CD4-positive, alpha-beta T cell (primary cell): ENCODE results near the gene SNRNP70. TPM values are rescaled to one million over a fixed set of nuclear protein-coding genes. Genes with fewer than 3 reads are reported as not detected.

ENCODE experiments used
- ATAC-seq: fragments of 200-7000 bp; cut with Tn5 transposase; one replicate; pipeline ENCODE4 v1.10.0; 2022; ENCODE audit warnings: mild to moderate bottlenecking; ENCODE audit not compliant: poor library complexity
- CTCF ChIA-PET: fragments of 350-600 bp; sonication (Branson Sonifier 250); formaldehyde crosslinking; loops from one replicate; lab custom pipeline; 2021; ENCODE audit warnings: antibody characterized with exemption, inconsistent platforms; lab: Charles Lee
- POLR2A ChIA-PET: fragments of 350-600 bp; sonication (Branson Sonifier 250); formaldehyde crosslinking; loops from one replicate; lab custom pipeline; 2021; ENCODE audit warnings: antibody characterized with exemption, inconsistent platforms; lab: Charles Lee
- DNase-seq, 14 experiments: peaks; one replicate each; pipeline ENCODE4 v3.0.0-alpha.2; 2013 to 2020; ENCODE audit warnings: mixed read lengths in 2 of 14
- H3K27ac ChIP-seq, 2 donors: one replicate each; pipeline versions ENCODE4 v1.5.1 to v1.7.0; 2013; ENCODE audit warnings: low read length in 2 of 2, low read depth in 1 of 2, mild to moderate bottlenecking in 1 of 2
- H3K27me3 ChIP-seq, 2 experiments: 1 replicate in 1 of 2; 2 replicates in 1 of 2; pipeline versions ENCODE4 v1.6.1 to v1.7.0; 2013; ENCODE audit warnings: low read length in 2 of 2, control low read depth in 1 of 2, mild to moderate bottlenecking in 1 of 2, moderate library complexity in 1 of 2; ENCODE audit not compliant: insufficient read depth in 2 of 2, control insufficient read depth in 1 of 2
- H3K36me3 ChIP-seq: one replicate; pipeline ENCODE4 v1.6.1; 2013; ENCODE audit warnings: low read length, control low read depth; ENCODE audit not compliant: insufficient read depth
- H3K4me1 ChIP-seq: one replicate; pipeline ENCODE4 v1.6.1; 2013; ENCODE audit warnings: low read length, control low read depth; ENCODE audit not compliant: insufficient read depth
- H3K4me3 ChIP-seq: one replicate; pipeline ENCODE4 v1.5.1; 2013; ENCODE audit warnings: mild to moderate bottlenecking, low read length, moderate library complexity
- H3K9me3 ChIP-seq, 2 experiments: 1 replicate in 1 of 2; 2 replicates in 1 of 2; pipeline versions ENCODE4 v1.6.1 to v1.7.0; 2013; ENCODE audit warnings: low read length in 2 of 2, mild to moderate bottlenecking in 2 of 2, control low read depth in 1 of 2, moderate library complexity in 1 of 2; ENCODE audit not compliant: control insufficient read depth in 1 of 2, insufficient read depth in 1 of 2
- H3K27ac Mint-ChIP-seq: one replicate; pipeline ENCODE4 v1.8.0; 2020; ENCODE audit warnings: mixed read lengths
- H3K27me3 Mint-ChIP-seq: one replicate; pipeline ENCODE4 v1.8.0; 2021; ENCODE audit warnings: mixed read lengths
- H3K36me3 Mint-ChIP-seq: one replicate; pipeline ENCODE4 v1.8.0; 2021; ENCODE audit warnings: low read depth, mixed read lengths
- H3K4me1 Mint-ChIP-seq: one replicate; pipeline ENCODE4 v1.8.0; 2021; ENCODE audit warnings: low read depth, mixed read lengths
- H3K4me3 Mint-ChIP-seq: one replicate; pipeline ENCODE4 v1.8.0; 2020; ENCODE audit warnings: mild to moderate bottlenecking, mixed read lengths
- H3K9me3 Mint-ChIP-seq: one replicate; pipeline ENCODE4 v1.8.0; 2020; ENCODE audit warnings: mixed read lengths
- intact Hi-C, 2 experiments: fragments of 100-400 bp; cut with DNase I in 1 of 2; cut with micrococcal nuclease in 1 of 2; formaldehyde crosslinking; loops; one replicate each; pipeline versions ENCODE4 v1.15.1 to v1.9.0; 2023 to 2025; cut with DNase I, micrococcal nuclease
- total RNA-seq, 174 experiments: library from RNA in 2 of 174; stranded (reverse) in 2 of 174; gene quantifications; one replicate each; pipeline ENCODE4 v1.2.3 and lab custom pipeline; 2021 to 2026
- TF ChIP-seq, protein P1 (sequence below): fragments of 200-600 bp; IDR thresholded peaks from one replicate; pipeline ENCODE4 v1.8.0; 2022; ENCODE audit warnings: antibody characterized with exemption, mild to moderate bottlenecking

Gene SNRNP70
- total RNA-seq, 2 experiments from 2014 or later: 375 to 397 TPM

DNA sequence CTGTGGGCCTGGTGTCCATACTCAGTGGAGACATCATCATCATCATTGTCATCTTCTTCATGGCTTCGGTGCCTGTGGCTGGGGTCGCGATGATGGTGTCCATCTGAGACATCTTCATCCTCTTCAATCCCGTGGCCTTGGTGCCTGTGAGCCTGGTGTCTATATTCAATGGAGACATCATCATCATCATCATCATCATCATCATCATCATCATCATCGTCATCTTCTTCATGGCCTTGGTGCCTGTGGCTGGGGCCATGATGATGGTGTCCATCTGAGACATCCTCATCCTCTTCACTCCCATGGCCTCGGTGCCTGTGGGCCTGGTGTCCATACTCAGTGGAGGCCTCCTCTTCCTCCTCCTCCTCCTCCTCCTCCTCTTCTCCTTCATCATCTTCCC is 69.0 kb downstream of the SNRNP70 start:
- Mint-ChIP-seq H3K4me3 (peak overlapping the region; percentile 4), H3K4me1 (peaks cover 38% of the 10 kb centered on the region), H3K27me3 (peaks cover 86% of the 10 kb centered on the region), H3K27ac (no peak overlapping the region), H3K36me3 (no peaks in the 10 kb centered on the region), H3K9me3 (no peaks in the 10 kb centered on the region)
- ATAC-seq (no peak), DNase-seq (no peak)
- TF ChIP-seq, protein P1, sequence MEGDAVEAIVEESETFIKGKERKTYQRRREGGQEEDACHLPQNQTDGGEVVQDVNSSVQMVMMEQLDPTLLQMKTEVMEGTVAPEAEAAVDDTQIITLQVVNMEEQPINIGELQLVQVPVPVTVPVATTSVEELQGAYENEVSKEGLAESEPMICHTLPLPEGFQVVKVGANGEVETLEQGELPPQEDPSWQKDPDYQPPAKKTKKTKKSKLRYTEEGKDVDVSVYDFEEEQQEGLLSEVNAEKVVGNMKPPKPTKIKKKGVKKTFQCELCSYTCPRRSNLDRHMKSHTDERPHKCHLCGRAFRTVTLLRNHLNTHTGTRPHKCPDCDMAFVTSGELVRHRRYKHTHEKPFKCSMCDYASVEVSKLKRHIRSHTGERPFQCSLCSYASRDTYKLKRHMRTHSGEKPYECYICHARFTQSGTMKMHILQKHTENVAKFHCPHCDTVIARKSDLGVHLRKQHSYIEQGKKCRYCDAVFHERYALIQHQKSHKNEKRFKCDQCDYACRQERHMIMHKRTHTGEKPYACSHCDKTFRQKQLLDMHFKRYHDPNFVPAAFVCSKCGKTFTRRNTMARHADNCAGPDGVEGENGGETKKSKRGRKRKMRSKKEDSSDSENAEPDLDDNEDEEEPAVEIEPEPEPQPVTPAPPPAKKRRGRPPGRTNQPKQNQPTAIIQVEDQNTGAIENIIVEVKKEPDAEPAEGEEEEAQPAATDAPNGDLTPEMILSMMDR: no peak
- peaks cover 0 to 53% of the 10 kb centered on the region in 2 experiments for H3K9me3 ChIP-seq
- H3K4me3 ChIP-seq: no peak overlapping the region
- POLR2A ChIA-PET: no interaction called here
- no peak overlapping the region for H3K27ac ChIP-seq
- no peaks in the 10 kb centered on the region for H3K36me3 ChIP-seq
- CTCF ChIA-PET: no interaction called here
- H3K27me3 ChIP-seq: peaks cover 58 to 61% of the 10 kb centered on the region in 2 experiments
- peaks cover 42% of the 10 kb centered on the region for H3K4me1 ChIP-seq
- intact Hi-C loops: no loop called here

DNA sequence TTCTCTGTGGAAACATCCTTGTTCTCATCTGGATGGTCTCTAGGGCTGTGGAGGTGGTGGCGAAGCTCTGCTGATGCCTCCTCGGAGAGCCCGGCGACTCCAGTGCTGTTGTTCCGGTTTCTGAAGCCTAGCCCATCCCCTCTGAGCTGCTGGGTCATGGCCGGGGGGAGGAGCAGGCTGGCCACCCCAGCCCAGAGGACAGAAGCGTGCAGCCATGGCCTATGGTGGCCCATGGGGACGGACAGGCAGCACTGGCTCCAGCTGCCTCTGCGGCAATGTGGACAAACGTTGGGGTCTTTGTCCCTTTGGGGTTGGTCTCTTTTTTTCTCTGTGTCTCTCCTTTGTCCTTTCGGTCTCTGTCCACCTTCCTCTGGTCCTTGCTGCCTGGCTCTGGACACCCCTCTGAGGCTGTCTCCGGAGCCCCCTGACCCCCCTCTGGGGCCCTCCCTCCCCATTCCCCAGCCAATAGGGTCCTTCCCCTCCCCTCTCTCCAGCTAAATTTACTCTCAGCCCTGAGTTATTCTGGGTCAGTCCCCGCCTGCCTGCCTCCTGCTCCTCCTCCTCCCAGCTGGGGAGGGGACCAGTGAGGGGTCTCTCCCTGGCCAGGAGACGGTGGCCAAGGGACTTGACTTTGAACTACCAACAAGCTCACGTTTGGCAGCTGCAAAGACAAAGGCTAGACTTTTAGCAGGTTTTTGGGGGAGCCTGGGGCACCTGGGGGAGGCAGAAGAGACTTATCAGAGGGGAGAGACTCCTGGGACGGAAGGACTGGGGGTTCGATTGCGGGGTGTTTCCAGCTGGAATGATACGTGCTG is 70.0 kb downstream of the SNRNP70 start, which contains the start of gene HRC:
HRC (minus strand) TSS at position 392 of the 815 bp plus-strand sequence; CDS start at position 233, 159 bp downstream.
- no peaks in the 10 kb centered on the region for H3K36me3 ChIP-seq
- peaks cover 32% of the 10 kb centered on the region for H3K4me1 ChIP-seq
- Mint-ChIP-seq H3K36me3 (no peaks in the 10 kb centered on the region), H3K4me1 (peaks cover 28% of the 10 kb centered on the region), H3K9me3 (no peaks in the 10 kb centered on the region), H3K27ac (no peak within 1 kb of the TSS), H3K27me3 (peaks cover 84% of the 10 kb centered on the region), H3K4me3 (no peak within 1 kb of the TSS)
- ChIA-PET CTCF (no interaction called here), POLR2A (no interaction called here)
- peak in 1 of 14 experiments; percentile 28 for DNase-seq
- H3K27me3 ChIP-seq: peaks cover 49 to 58% of the 10 kb centered on the region in 2 experiments
- intact Hi-C loops: no loop called here
- no peak within 1 kb of the TSS for H3K27ac ChIP-seq
- no peak for ATAC-seq
- H3K4me3 ChIP-seq: no peak within 1 kb of the TSS
- TF ChIP-seq, protein P1: no peak
- H3K9me3 ChIP-seq: peaks cover 0 to 44% of the 10 kb centered on the region in 2 experiments

DNA sequence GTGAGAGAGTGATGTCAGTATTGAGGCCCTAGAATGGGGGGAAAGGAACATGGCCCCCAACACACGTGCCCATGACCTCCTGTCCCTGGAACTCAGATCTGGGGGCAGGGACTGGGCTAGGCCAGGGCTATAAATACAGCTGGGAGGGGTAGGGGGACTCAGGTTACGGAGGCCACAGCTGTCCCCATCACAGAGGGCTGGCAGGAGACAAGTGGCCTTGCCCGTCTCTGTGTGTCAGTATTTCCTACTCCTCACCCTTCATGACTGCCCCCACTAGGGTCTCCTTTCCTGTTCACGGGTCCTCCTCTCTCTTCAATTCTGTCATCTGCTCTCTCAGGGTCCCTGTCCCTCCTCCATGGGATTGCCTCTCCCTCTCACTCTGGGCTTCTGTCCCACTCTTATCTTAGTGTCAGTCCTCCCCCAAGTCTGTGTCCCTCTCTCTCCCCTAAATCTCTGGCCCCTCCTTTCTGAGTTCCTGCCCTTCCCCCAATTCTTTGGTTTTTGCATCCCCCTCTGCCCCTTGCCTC is 70.6 kb downstream of the SNRNP70 start:
- Mint-ChIP-seq H3K36me3 (no peaks in the 10 kb centered on the region), H3K4me3 (no peak overlapping the region), H3K27me3 (peaks cover 85% of the 10 kb centered on the region), H3K4me1 (peaks cover 28% of the 10 kb centered on the region), H3K27ac (no peak overlapping the region), H3K9me3 (no peaks in the 10 kb centered on the region)
- DNase-seq (no peak), ATAC-seq (no peak)
- intact Hi-C loops: no loop called here
- CTCF ChIA-PET: no interaction called here
- H3K4me3 ChIP-seq: no peak overlapping the region
- H3K9me3 ChIP-seq: peaks cover 0 to 41% of the 10 kb centered on the region in 2 experiments
- POLR2A ChIA-PET: no interaction called here
- TF ChIP-seq, protein P1: no peak
- H3K36me3 ChIP-seq: no peaks in the 10 kb centered on the region
- peaks cover 46 to 51% of the 10 kb centered on the region in 2 experiments for H3K27me3 ChIP-seq
- H3K4me1 ChIP-seq: peaks cover 26% of the 10 kb centered on the region
- H3K27ac ChIP-seq: no peak overlapping the region
